ENCODE data around the gene GRIP2.

Gene GRIP2

GRCh38 chr3:14512942-14513327 is 27.2 kb downstream of the GRIP2 start:
- Histone ChIP-seq H3K27me3 (ENCODE audit: control insufficient read depth in 1 of 2, insufficient read depth in 1 of 2, low read length in 2 of 2) (peaks cover 8 to 26% of the 10 kb centered on the region in 2 experiments), H3K18ac (ENCODE audit: low read depth in 1 of 2, low read length in 2 of 2) (no peak overlapping the region), H2BK120ac (ENCODE audit: low read depth, low read length) (no peak overlapping the region), H3K4me3 (ENCODE audit: insufficient read depth in 1 of 2, low read depth in 1 of 2, low read length in 2 of 2) (no peak overlapping the region), H3K79me1 (replicated peaks; ENCODE audit: low read length, poor library complexity, severe bottlenecking) (no peaks in the 10 kb centered on the region), H2BK5ac (ENCODE audit: low read depth, low read length, poor library complexity, severe bottlenecking) (no peak overlapping the region), H2AK5ac (ENCODE audit: low read length, severe bottlenecking) (no peak overlapping the region), H3K14ac (ENCODE audit: low read length in 2 of 2) (no peak overlapping the region), H3K23ac (ENCODE audit: low read length in 2 of 2) (no peak overlapping the region), H4K91ac (ENCODE audit: low read length) (no peak overlapping the region), H3K9me3 (ENCODE audit: control insufficient read depth, low read length) (no peaks in the 10 kb centered on the region), H3K36me3 (ENCODE audit: control insufficient read depth in 1 of 2, insufficient read depth in 2 of 2, low read depth in 1 of 2, low read length in 2 of 2) (no peaks in the 10 kb centered on the region), H4K8ac (ENCODE audit: low read length) (no peak overlapping the region), H2AFZ (ENCODE audit: low read depth, low read length) (no peak overlapping the region), H2BK15ac (ENCODE audit: low read depth, poor library complexity, severe bottlenecking) (no peak overlapping the region), H2BK12ac (ENCODE audit: low read length in 2 of 2) (no peak overlapping the region), H3K4me2 (ENCODE audit: low read length, poor library complexity, severe bottlenecking) (no peak overlapping the region), H3K4me1 (ENCODE audit: control insufficient read depth, insufficient read depth, low read depth, low read length) (peaks cover 5% of the 10 kb centered on the region), H3K27ac (ENCODE audit: low read length, poor library complexity, severe bottlenecking) (no peak overlapping the region), H3K4ac (ENCODE audit: low read depth in 1 of 2, low read length in 2 of 2) (no peak overlapping the region), H3K9ac (ENCODE audit: low read length) (no peak overlapping the region)
- WGBS: 83% methylated on average over 9 of the region's 9 CpGs
- DNase-seq: no peak

DNA sequence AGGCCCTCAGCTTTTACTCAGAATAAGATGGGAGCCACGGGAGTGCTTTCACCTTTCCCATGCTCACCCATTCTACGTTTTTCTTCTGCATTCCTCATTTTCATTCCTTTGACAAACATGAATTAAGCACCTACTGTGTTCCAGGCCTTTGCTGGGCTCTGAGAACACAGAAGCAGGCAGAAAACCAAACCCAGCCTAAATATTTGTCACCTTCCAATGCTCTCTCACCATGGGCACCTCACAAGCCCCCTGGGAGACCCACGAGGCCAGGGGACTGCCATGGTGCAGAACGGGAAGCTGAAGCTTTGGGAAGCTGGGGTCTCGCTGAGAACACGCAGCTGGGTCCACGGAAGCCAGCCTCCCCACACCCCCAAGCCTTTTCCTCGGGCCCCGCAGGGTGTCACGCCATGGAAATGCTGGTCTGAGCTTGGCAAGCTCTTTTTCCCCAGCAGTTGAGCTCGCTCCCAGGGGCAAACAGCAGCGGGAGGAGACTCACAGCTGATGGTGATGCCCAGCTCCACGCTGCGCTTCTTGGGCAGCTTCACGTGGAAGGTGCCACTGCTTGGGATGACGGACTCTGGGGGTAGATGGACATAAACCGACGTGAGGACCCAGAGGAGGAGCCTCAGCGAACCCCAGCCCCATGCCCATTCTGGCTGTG is 27.7 kb downstream of the GRIP2 start:
- H4K91ac ChIP-seq (ENCODE audit: low read length): no peak overlapping the region
- no peak for DNase-seq
- no peaks in the 10 kb centered on the region for H3K79me1 ChIP-seq (replicated peaks; ENCODE audit: low read length, poor library complexity, severe bottlenecking)
- H3K18ac ChIP-seq (ENCODE audit: low read depth in 1 of 2, low read length in 2 of 2): no peak overlapping the region
- H3K36me3 ChIP-seq (ENCODE audit: control insufficient read depth in 1 of 2, insufficient read depth in 2 of 2, low read depth in 1 of 2, low read length in 2 of 2): no peaks in the 10 kb centered on the region
- H3K4me2 ChIP-seq (ENCODE audit: low read length, poor library complexity, severe bottlenecking): no peak overlapping the region
- H3K4me1 ChIP-seq (ENCODE audit: control insufficient read depth, insufficient read depth, low read depth, low read length): peaks cover 5% of the 10 kb centered on the region
- WGBS: 88% methylated on average over 19 of the region's 19 CpGs
- H3K9ac ChIP-seq (ENCODE audit: low read length): no peak overlapping the region
- no peak overlapping the region for H2BK120ac ChIP-seq (ENCODE audit: low read depth, low read length)
- no peak overlapping the region for H4K8ac ChIP-seq (ENCODE audit: low read length)
- H3K14ac ChIP-seq (ENCODE audit: low read length in 2 of 2): no peak overlapping the region
- H2BK5ac ChIP-seq (ENCODE audit: low read depth, low read length, poor library complexity, severe bottlenecking): no peak overlapping the region
- no peaks in the 10 kb centered on the region for H3K9me3 ChIP-seq (ENCODE audit: control insufficient read depth, low read length)
- no peak overlapping the region for H3K4ac ChIP-seq (ENCODE audit: low read depth in 1 of 2, low read length in 2 of 2)
- H2AFZ ChIP-seq (ENCODE audit: low read depth, low read length): no peak overlapping the region
- no peak overlapping the region for H2AK5ac ChIP-seq (ENCODE audit: low read length, severe bottlenecking)
- no peak overlapping the region for H3K27ac ChIP-seq (ENCODE audit: low read length, poor library complexity, severe bottlenecking)
- H3K27me3 ChIP-seq (ENCODE audit: control insufficient read depth in 1 of 2, insufficient read depth in 1 of 2, low read length in 2 of 2): peaks cover 8 to 30% of the 10 kb centered on the region in 2 experiments
- no peak overlapping the region for H3K4me3 ChIP-seq (ENCODE audit: insufficient read depth in 1 of 2, low read depth in 1 of 2, low read length in 2 of 2)
- no peak overlapping the region for H3K23ac ChIP-seq (ENCODE audit: low read length in 2 of 2)
- no peak overlapping the region for H2BK15ac ChIP-seq (ENCODE audit: low read depth, poor library complexity, severe bottlenecking)
- H2BK12ac ChIP-seq (ENCODE audit: low read length in 2 of 2): no peak overlapping the region

DNA sequence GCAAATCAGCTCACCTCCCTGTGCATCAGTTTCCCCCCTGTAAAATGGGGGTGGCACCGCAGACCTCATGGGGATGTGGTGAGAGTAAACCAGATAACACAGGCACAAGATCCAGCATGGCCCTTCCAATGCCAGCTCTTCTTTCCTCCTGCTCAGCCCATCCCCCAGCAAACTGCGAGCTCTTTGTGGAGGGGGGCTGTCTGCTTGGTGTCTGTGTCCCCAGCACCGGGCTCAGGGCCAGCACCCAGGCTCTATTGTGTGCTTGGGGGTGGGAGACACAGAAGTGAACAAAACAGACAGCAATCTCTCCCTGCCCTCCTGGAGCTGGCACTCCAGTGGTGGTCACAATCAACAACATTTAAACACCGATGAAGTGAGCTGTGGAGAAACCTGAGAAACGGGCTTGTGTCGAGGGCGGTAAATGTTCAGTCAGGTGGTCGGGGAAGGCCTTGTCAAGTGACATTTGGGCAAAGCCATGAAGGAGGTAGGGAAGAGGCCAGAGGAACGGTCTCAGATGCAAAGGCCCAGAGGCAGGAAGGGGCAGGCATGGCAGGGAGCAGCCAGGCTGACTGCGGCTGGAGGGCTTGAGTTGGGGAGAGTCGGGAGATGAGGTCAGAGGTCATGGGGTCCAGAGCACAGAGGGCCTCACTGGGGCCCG is 28.4 kb downstream of the GRIP2 start:
- H2BK15ac ChIP-seq (ENCODE audit: low read depth, poor library complexity, severe bottlenecking): no peak overlapping the region
- H3K9me3 ChIP-seq (ENCODE audit: control insufficient read depth, low read length): no peaks in the 10 kb centered on the region
- H2BK120ac ChIP-seq (ENCODE audit: low read depth, low read length): no peak overlapping the region
- H3K36me3 ChIP-seq (ENCODE audit: control insufficient read depth in 1 of 2, insufficient read depth in 2 of 2, low read depth in 1 of 2, low read length in 2 of 2): no peaks in the 10 kb centered on the region
- 79% methylated on average over 9 of the region's 12 CpGs for WGBS
- DNase-seq: no peak
- no peak overlapping the region for H2AK5ac ChIP-seq (ENCODE audit: low read length, severe bottlenecking)
- H3K9ac ChIP-seq (ENCODE audit: low read length): no peak overlapping the region
- H3K27ac ChIP-seq (ENCODE audit: low read length, poor library complexity, severe bottlenecking): no peak overlapping the region
- H3K23ac ChIP-seq (ENCODE audit: low read length in 2 of 2): no peak overlapping the region
- H3K4me2 ChIP-seq (ENCODE audit: low read length, poor library complexity, severe bottlenecking): no peak overlapping the region
- no peak overlapping the region for H2BK12ac ChIP-seq (ENCODE audit: low read length in 2 of 2)
- no peak overlapping the region for H4K8ac ChIP-seq (ENCODE audit: low read length)
- no peak overlapping the region for H2BK5ac ChIP-seq (ENCODE audit: low read depth, low read length, poor library complexity, severe bottlenecking)
- no peak overlapping the region for H3K14ac ChIP-seq (ENCODE audit: low read length in 2 of 2)
- H3K4me1 ChIP-seq (ENCODE audit: control insufficient read depth, insufficient read depth, low read depth, low read length): peaks cover 5% of the 10 kb centered on the region
- no peak overlapping the region for H3K4me3 ChIP-seq (ENCODE audit: insufficient read depth in 1 of 2, low read depth in 1 of 2, low read length in 2 of 2)
- peaks cover 5 to 37% of the 10 kb centered on the region in 2 experiments for H3K27me3 ChIP-seq (ENCODE audit: control insufficient read depth in 1 of 2, insufficient read depth in 1 of 2, low read length in 2 of 2)
- no peak overlapping the region for H2AFZ ChIP-seq (ENCODE audit: low read depth, low read length)
- no peak overlapping the region for H3K18ac ChIP-seq (ENCODE audit: low read depth in 1 of 2, low read length in 2 of 2)
- H3K79me1 ChIP-seq (replicated peaks; ENCODE audit: low read length, poor library complexity, severe bottlenecking): no peaks in the 10 kb centered on the region
- H4K91ac ChIP-seq (ENCODE audit: low read length): no peak overlapping the region
- no peak overlapping the region for H3K4ac ChIP-seq (ENCODE audit: low read depth in 1 of 2, low read length in 2 of 2)

DNA sequence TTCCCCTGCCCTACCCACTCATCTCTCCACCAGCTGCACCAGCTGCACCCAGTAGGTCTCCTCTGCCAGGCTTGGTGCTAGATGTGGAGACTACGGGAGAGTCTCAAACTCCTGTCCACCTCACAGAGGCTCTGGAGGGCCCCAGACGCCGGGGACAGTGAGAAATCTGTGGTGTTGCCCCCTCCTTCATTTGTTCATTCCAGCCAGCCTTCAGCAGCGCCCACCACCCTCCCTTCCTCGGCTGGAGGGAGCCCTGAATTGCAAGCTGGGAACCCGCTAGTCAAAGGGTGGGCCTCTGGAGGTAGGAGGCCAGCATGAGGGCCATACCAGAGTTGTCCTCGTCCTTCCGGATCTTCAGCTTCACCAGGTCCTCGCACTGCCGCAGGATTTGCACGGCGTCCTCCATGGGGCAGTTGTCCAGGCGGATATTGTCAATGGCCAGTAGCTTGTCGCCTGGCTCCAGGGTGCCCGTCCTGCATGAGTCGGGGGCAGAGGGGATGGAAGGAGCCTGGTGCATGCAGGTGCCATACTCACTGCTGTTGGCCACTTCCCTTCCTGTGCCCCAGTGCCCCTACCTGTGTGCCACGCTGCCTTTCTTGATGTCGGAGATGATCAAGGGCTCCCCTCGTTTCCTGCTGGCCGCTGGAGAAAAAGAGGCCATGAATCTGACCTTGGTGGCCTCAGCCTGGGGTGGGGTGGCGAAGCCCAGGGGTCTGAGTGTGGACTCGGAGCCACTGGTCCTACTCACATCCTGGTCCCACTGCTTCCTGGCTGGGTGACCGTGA is 29.1 kb downstream of the GRIP2 start:
- Histone ChIP-seq H3K14ac (ENCODE audit: low read length in 2 of 2) (no peak overlapping the region), H2BK120ac (ENCODE audit: low read depth, low read length) (no peak overlapping the region), H2BK12ac (ENCODE audit: low read length in 2 of 2) (no peak overlapping the region), H3K79me1 (replicated peaks; ENCODE audit: low read length, poor library complexity, severe bottlenecking) (no peaks in the 10 kb centered on the region), H3K23ac (ENCODE audit: low read length in 2 of 2) (no peak overlapping the region), H2BK15ac (ENCODE audit: low read depth, poor library complexity, severe bottlenecking) (no peak overlapping the region), H3K27ac (ENCODE audit: low read length, poor library complexity, severe bottlenecking) (no peak overlapping the region), H3K18ac (ENCODE audit: low read depth in 1 of 2, low read length in 2 of 2) (no peak overlapping the region), H3K4me3 (ENCODE audit: insufficient read depth in 1 of 2, low read depth in 1 of 2, low read length in 2 of 2) (no peak overlapping the region), H2AK5ac (ENCODE audit: low read length, severe bottlenecking) (no peak overlapping the region), H3K9me3 (ENCODE audit: control insufficient read depth, low read length) (no peaks in the 10 kb centered on the region), H4K91ac (ENCODE audit: low read length) (no peak overlapping the region), H2BK5ac (ENCODE audit: low read depth, low read length, poor library complexity, severe bottlenecking) (no peak overlapping the region), H3K27me3 (ENCODE audit: control insufficient read depth in 1 of 2, insufficient read depth in 1 of 2, low read length in 2 of 2) (peaks cover 5 to 38% of the 10 kb centered on the region in 2 experiments), H3K36me3 (ENCODE audit: control insufficient read depth in 1 of 2, insufficient read depth in 2 of 2, low read depth in 1 of 2, low read length in 2 of 2) (no peaks in the 10 kb centered on the region), H2AFZ (ENCODE audit: low read depth, low read length) (no peak overlapping the region), H3K4me2 (ENCODE audit: low read length, poor library complexity, severe bottlenecking) (no peak overlapping the region), H3K4ac (ENCODE audit: low read depth in 1 of 2, low read length in 2 of 2) (no peak overlapping the region), H3K9ac (ENCODE audit: low read length) (no peak overlapping the region), H4K8ac (ENCODE audit: low read length) (no peak overlapping the region), H3K4me1 (ENCODE audit: control insufficient read depth, insufficient read depth, low read depth, low read length) (peaks cover 5% of the 10 kb centered on the region)
- WGBS: 88% methylated on average over 22 of the region's 23 CpGs
- no peak for DNase-seq

All from mesenchymal stem cell (in vitro differentiated cells and primary cell).